ENCODE results near the gene SAMD1. TPM values are rescaled to one million over a fixed set of nuclear protein-coding genes. Genes with fewer than 3 reads are reported as not detected.
A peak's percentile ranks its signal among the peaks of the same experiment; 100 is the strongest.

SAMD1 gene
- total and polyA plus RNA-seq, 9 of the 15 experiments (the other 6 are each of a cell fraction or from before 2014, with no cell fraction given), result 2.9 to 96.0 (median 43.5) TPM

DNA sequence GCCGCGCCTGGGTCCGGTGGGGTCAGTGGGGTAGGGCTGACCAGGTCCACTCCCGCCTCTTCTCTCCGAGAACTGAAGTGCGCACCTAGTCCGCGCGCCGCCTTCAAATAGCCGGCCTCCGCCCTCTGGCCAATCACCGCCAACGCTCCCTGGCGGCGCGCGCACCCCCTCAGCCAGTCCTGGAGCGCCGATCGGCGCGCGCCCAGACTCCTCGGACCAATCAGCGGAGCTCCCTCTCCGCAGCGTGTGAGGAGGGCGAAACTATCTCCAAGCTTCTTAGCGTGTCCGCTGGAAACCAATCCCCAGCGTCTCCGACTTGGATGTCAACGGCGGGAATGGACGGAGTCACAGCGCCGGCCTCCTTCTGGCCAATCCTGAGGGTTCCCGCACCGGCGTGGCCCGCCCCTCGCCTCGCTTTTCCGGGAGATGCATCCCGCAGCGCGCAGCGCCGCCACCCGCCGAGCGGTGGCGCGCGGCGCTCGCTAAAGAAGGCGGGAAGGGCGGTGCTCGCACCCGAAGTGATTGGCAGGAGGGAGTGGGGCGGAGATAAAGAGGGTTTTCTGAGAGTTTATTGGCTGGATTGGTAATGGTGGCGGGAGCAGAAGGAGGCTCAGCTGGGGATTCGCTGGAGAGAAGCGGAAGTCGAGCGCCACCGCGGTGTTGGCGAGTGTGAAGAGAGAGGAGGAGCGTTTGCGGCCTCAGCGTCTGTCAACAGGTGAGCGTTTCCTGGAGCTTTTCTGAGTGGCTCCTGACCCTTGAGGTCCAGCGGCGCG is 46.1 kb upstream of the SAMD1 start, which contains the start of gene ASF1B (continued):
- TF ChIP-seq, protein P1, sequence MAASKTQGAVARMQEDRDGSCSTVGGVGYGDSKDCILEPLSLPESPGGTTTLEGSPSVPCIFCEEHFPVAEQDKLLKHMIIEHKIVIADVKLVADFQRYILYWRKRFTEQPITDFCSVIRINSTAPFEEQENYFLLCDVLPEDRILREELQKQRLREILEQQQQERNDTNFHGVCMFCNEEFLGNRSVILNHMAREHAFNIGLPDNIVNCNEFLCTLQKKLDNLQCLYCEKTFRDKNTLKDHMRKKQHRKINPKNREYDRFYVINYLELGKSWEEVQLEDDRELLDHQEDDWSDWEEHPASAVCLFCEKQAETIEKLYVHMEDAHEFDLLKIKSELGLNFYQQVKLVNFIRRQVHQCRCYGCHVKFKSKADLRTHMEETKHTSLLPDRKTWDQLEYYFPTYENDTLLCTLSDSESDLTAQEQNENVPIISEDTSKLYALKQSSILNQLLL (CRISPR knock-in tag; IDR thresholded peaks at IDR 0.05; ENCODE audit: borderline replicate concordance), result no peak
- TF ChIP-seq ATF7 (IDR thresholded peaks at IDR 0.05) (peak; percentile 87), SMARCA4 (IDR thresholded peaks at IDR 0.05) (no peak), BHLHE40 (IDR thresholded peaks at IDR 0.05; ENCODE audit: low read length) (0 out of 2 replicates have a peak, but pooled peaks have one; percentile 3), MAZ (CRISPR knock-in tag; conservative IDR thresholded peaks at IDR 0.05 in 1 of 2, IDR thresholded peaks at IDR 0.05 in 1 of 2) (peak; percentile 16 to 48), POLR2B (IDR thresholded peaks at IDR 0.05; ENCODE audit: low read depth, partially characterized antibody) (peak; percentile 92), TCF3 (CRISPR knock-in tag; IDR thresholded peaks at IDR 0.05) (no peak; the same call in 1 of the 2 replicates), BRD4 (IDR thresholded peaks at IDR 0.05) (no peak), ZNF174 (CRISPR knock-in tag; IDR thresholded peaks at IDR 0.05) (no peak), SUPT5H (IDR thresholded peaks at IDR 0.05) (peak; percentile 96), HMG20A (CRISPR knock-in tag; conservative IDR thresholded peaks at IDR 0.05) (no peak), ZNF764 (CRISPR knock-in tag; IDR thresholded peaks at IDR 0.05; ENCODE audit: low read depth) (no peak), BMI1 (IDR thresholded peaks at IDR 0.05; ENCODE audit: low read length) (no peak), PHF8 (IDR thresholded peaks at IDR 0.05; ENCODE audit: borderline replicate concordance, low read length) (no peak), NELFE (IDR thresholded peaks at IDR 0.05; ENCODE audit: insufficient read depth, insufficient read length) (no peak), POLR2AphosphoS5 (IDR thresholded peaks at IDR 0.05; ENCODE audit: control insufficient read depth, insufficient read depth, low read depth, low read length) (peak; percentile 85; the same call in 1 of the 2 replicates), ETV5 (CRISPR knock-in tag; IDR thresholded peaks at IDR 0.05; ENCODE audit: low read depth) (no peak), ZNF175 (CRISPR knock-in tag; IDR thresholded peaks at IDR 0.05; ENCODE audit: low read depth) (no peak; the same call in 1 of the 2 replicates), LEF1 (IDR thresholded peaks at IDR 0.05) (no peak), RFX5 (IDR thresholded peaks at IDR 0.05; ENCODE audit: low read depth, low read length) (peak; percentile 72), KLF16 (IDR thresholded peaks at IDR 0.05) (no peak; the same call in 1 of the 2 replicates), GABPB1 (CRISPR knock-in tag; IDR thresholded peaks at IDR 0.05) (peak; percentile 98), FOXM1 (IDR thresholded peaks at IDR 0.05; ENCODE audit: low read depth) (peak; percentile 11; the same call in 1 of the 2 replicates), FOXM1 (CRISPR knock-in tag; IDR thresholded peaks at IDR 0.05; ENCODE audit: low read depth) (0 out of 2 replicates have a peak, but pooled peaks have one; percentile 66), ZNF696 (CRISPR knock-in tag; conservative IDR thresholded peaks at IDR 0.05) (no peak), MTA1 (IDR thresholded peaks at IDR 0.05; ENCODE audit: borderline replicate concordance) (no peak; the same call in 1 of the 2 replicates)
- TF ChIP-seq, protein P2, sequence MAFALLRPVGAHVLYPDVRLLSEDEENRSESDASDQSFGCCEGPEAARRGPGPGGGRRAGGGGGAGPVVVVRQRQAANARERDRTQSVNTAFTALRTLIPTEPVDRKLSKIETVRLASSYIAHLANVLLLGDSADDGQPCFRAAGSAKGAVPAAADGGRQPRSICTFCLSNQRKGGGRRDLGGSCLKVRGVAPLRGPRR (CRISPR knock-in tag; IDR thresholded peaks at IDR 0.05), result no peak
- TF ChIP-seq, protein P3, sequence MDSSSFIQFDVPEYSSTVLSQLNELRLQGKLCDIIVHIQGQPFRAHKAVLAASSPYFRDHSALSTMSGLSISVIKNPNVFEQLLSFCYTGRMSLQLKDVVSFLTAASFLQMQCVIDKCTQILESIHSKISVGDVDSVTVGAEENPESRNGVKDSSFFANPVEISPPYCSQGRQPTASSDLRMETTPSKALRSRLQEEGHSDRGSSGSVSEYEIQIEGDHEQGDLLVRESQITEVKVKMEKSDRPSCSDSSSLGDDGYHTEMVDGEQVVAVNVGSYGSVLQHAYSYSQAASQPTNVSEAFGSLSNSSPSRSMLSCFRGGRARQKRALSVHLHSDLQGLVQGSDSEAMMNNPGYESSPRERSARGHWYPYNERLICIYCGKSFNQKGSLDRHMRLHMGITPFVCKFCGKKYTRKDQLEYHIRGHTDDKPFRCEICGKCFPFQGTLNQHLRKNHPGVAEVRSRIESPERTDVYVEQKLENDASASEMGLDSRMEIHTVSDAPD (CRISPR knock-in tag; IDR thresholded peaks at IDR 0.05), result no peak
